ENCODE data around the gene POLD4. TPM values are rescaled to one million over a fixed set of nuclear protein-coding genes. Genes with fewer than 3 reads are reported as not detected.

Gene POLD4
- total and polyA plus RNA-seq, 2 donors (not counting 1 experiment from before 2014, with no cell fraction given): 32.4 to 36.3 TPM

DNA sequence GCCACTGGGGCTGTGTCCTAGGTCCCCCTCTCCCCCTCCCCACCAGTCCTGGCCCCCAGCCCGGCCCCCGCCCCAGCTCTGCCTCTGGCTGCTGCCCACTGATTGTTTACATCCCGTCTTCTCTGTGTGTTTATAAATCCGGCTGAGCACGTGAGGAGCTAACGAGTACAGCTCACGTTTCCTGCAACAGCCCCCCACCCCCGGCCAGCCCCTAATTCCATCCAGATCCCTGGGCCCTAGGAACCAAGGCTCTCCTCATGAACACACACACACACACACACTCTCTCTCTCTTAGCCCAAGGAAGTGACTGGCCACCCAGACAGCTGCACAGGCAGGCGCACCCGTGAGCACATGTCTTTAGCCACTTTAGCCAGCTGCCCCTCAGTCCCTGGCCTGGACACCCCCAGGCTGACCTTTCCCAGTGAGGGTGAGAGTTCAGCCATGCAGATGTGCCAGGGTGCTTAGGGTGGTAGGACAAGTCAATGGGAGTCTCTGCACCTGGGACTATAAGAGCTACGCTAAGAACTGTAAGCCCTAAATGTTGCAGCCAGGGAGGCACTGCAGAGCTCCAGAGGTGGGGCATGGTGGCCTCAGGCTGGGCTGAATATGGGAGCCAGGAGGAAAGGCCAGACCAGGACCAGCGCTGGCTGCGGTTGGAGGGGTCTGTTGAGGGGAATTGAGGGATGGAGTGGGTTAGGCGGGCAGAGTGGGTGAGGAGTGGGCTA is 17.2 kb upstream of the POLD4 start:
- H3K4me3 ChIP-seq (replicated peaks in 1 of 4; ENCODE audit: control extremely low read depth in 1 of 4, insufficient read depth in 1 of 4, low read depth in 3 of 4, low read length in 4 of 4): peak overlapping the region in 2 of 4 experiments; percentile 15 to 74
- H3K36me3 ChIP-seq (ENCODE audit: control insufficient read depth, insufficient read depth, low read length): peaks cover 2% of the 10 kb centered on the region
- DNase-seq (ENCODE audit: low read depth in 2 of 2): peak; percentile 59 to 85
- H3K4me1 ChIP-seq (ENCODE audit: control insufficient read depth, extremely low read depth, insufficient read depth, low read length): peaks cover 59% of the 10 kb centered on the region
- H3K79me2 ChIP-seq (ENCODE audit: control insufficient read depth, insufficient read depth, low read length): peaks cover 37% of the 10 kb centered on the region
- H3K9ac ChIP-seq (ENCODE audit: insufficient read depth, low read length): peak overlapping the region; percentile 13
- no peaks in the 10 kb centered on the region for H3K9me3 ChIP-seq (ENCODE audit: control insufficient read depth, insufficient read depth, low read depth, low read length)
- H3K27me3 ChIP-seq (ENCODE audit: control insufficient read depth, insufficient read depth, low read length): no peaks in the 10 kb centered on the region
- TF ChIP-seq, protein P1, sequence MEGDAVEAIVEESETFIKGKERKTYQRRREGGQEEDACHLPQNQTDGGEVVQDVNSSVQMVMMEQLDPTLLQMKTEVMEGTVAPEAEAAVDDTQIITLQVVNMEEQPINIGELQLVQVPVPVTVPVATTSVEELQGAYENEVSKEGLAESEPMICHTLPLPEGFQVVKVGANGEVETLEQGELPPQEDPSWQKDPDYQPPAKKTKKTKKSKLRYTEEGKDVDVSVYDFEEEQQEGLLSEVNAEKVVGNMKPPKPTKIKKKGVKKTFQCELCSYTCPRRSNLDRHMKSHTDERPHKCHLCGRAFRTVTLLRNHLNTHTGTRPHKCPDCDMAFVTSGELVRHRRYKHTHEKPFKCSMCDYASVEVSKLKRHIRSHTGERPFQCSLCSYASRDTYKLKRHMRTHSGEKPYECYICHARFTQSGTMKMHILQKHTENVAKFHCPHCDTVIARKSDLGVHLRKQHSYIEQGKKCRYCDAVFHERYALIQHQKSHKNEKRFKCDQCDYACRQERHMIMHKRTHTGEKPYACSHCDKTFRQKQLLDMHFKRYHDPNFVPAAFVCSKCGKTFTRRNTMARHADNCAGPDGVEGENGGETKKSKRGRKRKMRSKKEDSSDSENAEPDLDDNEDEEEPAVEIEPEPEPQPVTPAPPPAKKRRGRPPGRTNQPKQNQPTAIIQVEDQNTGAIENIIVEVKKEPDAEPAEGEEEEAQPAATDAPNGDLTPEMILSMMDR (conservative IDR thresholded peaks at IDR 0.05 in 1 of 2, IDR thresholded peaks at IDR 0.05 in 1 of 2; ENCODE audit: low read depth in 1 of 2, low read length in 2 of 2): no peak
- TF ChIP-seq EZH2 (IDR thresholded peaks at IDR 0.05; ENCODE audit: low read length, missing control alignments): no peak
- H2AFZ ChIP-seq (ENCODE audit: low read length): no peak overlapping the region
- H3K4me2 ChIP-seq (ENCODE audit: extremely low read depth, insufficient read depth, low read length): peak overlapping the region; percentile 83
- H3K27ac ChIP-seq (ENCODE audit: insufficient read depth, low read length): peak overlapping the region; percentile 31
- H4K20me1 ChIP-seq (ENCODE audit: control insufficient read depth, extremely low read depth, insufficient read depth, low read length): no peaks in the 10 kb centered on the region

- H3K4me3 ChIP-seq (replicated peaks in 1 of 4; ENCODE audit: control extremely low read depth in 1 of 4, insufficient read depth in 1 of 4, low read depth in 3 of 4, low read length in 4 of 4): no peak overlapping the region
- H3K9ac ChIP-seq (ENCODE audit: insufficient read depth, low read length): no peak overlapping the region
- no peaks in the 10 kb centered on the region for H4K20me1 ChIP-seq (ENCODE audit: control insufficient read depth, extremely low read depth, insufficient read depth, low read length)
- no peak overlapping the region for H2AFZ ChIP-seq (ENCODE audit: low read length)
- TF ChIP-seq, protein P1 (conservative IDR thresholded peaks at IDR 0.05 in 1 of 2, IDR thresholded peaks at IDR 0.05 in 1 of 2; ENCODE audit: low read depth in 1 of 2, low read length in 2 of 2): no peak
- TF ChIP-seq EZH2 (IDR thresholded peaks at IDR 0.05; ENCODE audit: low read length, missing control alignments): no peak
- H3K9me3 ChIP-seq (ENCODE audit: control insufficient read depth, insufficient read depth, low read depth, low read length): no peaks in the 10 kb centered on the region
- H3K27me3 ChIP-seq (ENCODE audit: control insufficient read depth, insufficient read depth, low read length): no peaks in the 10 kb centered on the region
- H3K79me2 ChIP-seq (ENCODE audit: control insufficient read depth, insufficient read depth, low read length): peaks cover 37% of the 10 kb centered on the region
- H3K4me1 ChIP-seq (ENCODE audit: control insufficient read depth, extremely low read depth, insufficient read depth, low read length): peaks cover 54% of the 10 kb centered on the region
- peak in 1 of 2 donors; percentile 73 for DNase-seq (ENCODE audit: low read depth in 2 of 2)
- H3K4me2 ChIP-seq (ENCODE audit: extremely low read depth, insufficient read depth, low read length): peak overlapping the region; percentile 66
- H3K36me3 ChIP-seq (ENCODE audit: control insufficient read depth, insufficient read depth, low read length): peaks cover 6% of the 10 kb centered on the region
- H3K27ac ChIP-seq (ENCODE audit: insufficient read depth, low read length): peak overlapping the region; percentile 44
Measured at GRCh38 chr11:67369801-67370284, 16.5 kb upstream of the POLD4 start.

DNA sequence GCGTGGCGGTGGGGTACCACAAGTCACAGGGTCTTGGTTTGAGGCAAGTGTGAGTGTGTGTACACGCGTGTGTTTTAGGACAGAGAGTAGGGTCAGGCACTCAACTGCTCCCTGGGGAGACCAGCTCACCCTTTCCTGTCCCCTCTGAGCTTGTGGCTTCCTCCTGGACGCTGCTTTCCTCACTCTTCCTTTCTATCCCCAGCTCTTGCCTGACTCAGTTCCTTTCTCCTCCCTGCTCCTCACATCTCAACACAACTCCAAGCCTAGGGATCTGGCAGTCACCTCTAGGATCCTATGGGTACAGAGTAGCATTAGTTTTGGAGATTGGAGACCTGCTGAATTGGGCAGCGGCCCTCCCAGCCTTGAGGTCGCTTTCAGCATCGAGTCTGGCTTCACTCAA is 15.9 kb upstream of the POLD4 start:
- peaks cover 48% of the 10 kb centered on the region for H3K4me1 ChIP-seq (ENCODE audit: control insufficient read depth, extremely low read depth, insufficient read depth, low read length)
- H2AFZ ChIP-seq (ENCODE audit: low read length): no peak overlapping the region
- H3K27ac ChIP-seq (ENCODE audit: insufficient read depth, low read length): peak overlapping the region; percentile 44

More for the DNA sequence above, 15.9 kb upstream of the POLD4 start:
- H3K4me3 ChIP-seq (replicated peaks in 1 of 4; ENCODE audit: control extremely low read depth in 1 of 4, insufficient read depth in 1 of 4, low read depth in 3 of 4, low read length in 4 of 4): no peak overlapping the region
- no peak overlapping the region for H3K4me2 ChIP-seq (ENCODE audit: extremely low read depth, insufficient read depth, low read length)
- peaks cover 37% of the 10 kb centered on the region for H3K79me2 ChIP-seq (ENCODE audit: control insufficient read depth, insufficient read depth, low read length)
- peaks cover 12% of the 10 kb centered on the region for H3K36me3 ChIP-seq (ENCODE audit: control insufficient read depth, insufficient read depth, low read length)
- H3K9ac ChIP-seq (ENCODE audit: insufficient read depth, low read length): no peak overlapping the region
- no peaks in the 10 kb centered on the region for H3K9me3 ChIP-seq (ENCODE audit: control insufficient read depth, insufficient read depth, low read depth, low read length)
- TF ChIP-seq EZH2 (IDR thresholded peaks at IDR 0.05; ENCODE audit: low read length, missing control alignments): no peak
- TF ChIP-seq, protein P1 (conservative IDR thresholded peaks at IDR 0.05 in 1 of 2, IDR thresholded peaks at IDR 0.05 in 1 of 2; ENCODE audit: low read depth in 1 of 2, low read length in 2 of 2): no peak
- H4K20me1 ChIP-seq (ENCODE audit: control insufficient read depth, extremely low read depth, insufficient read depth, low read length): no peaks in the 10 kb centered on the region
- no peaks in the 10 kb centered on the region for H3K27me3 ChIP-seq (ENCODE audit: control insufficient read depth, insufficient read depth, low read length)
- no peak for DNase-seq (ENCODE audit: low read depth in 2 of 2)
